ENCODE data around the gene WNT9A.

Gene WNT9A

GRCh38 chr1:227940791-227941241 is 6.9 kb downstream of the WNT9A start:
- H3F3A ChIP-seq (ENCODE audit: insufficient read depth, low read length), result no peaks in the 10 kb centered on the region
- no peaks in the 10 kb centered on the region for H3K79me2 ChIP-seq (ENCODE audit: low read length)
- H3K4me2 ChIP-seq (ENCODE audit: low read depth, low read length), result no peak overlapping the region
- H3K9me3 ChIP-seq (replicated peaks; ENCODE audit: insufficient read depth, low read length), result no peaks in the 10 kb centered on the region
- no peak overlapping the region for H3K27ac ChIP-seq (ENCODE audit: low read length)
- no peaks in the 10 kb centered on the region for H3K9me2 ChIP-seq (replicated peaks; ENCODE audit: insufficient read depth, low read length)
- no peaks in the 10 kb centered on the region for H3K36me3 ChIP-seq (replicated peaks; ENCODE audit: insufficient read depth, low read length)
- H4K20me1 ChIP-seq (ENCODE audit: insufficient read depth, low read length), result no peaks in the 10 kb centered on the region
- no peak overlapping the region for H3K9ac ChIP-seq (ENCODE audit: low read length)
- no peak overlapping the region for H2AFZ ChIP-seq (ENCODE audit: low read length)
- no peak for DNase-seq
- TF ChIP-seq EZH2 (optimal IDR thresholded peaks at IDR 0.05; ENCODE audit: low read depth, low read length) (no peak), EZH2phosphoT487 (IDR thresholded peaks at IDR 0.05; ENCODE audit: low read length) (no peak)
- H3K27me3 ChIP-seq (replicated peaks; ENCODE audit: insufficient read depth, low read length), result peaks cover 21% of the 10 kb centered on the region; the same call in 1 of the 2 replicates
- 0 out of 2 replicates have a peak, but pooled peaks cover 2% of the 10 kb centered on the region for H3K4me1 ChIP-seq (ENCODE audit: low read length)
- H3K4me3 ChIP-seq (ENCODE audit: low read length), result no peak overlapping the region

DNA sequence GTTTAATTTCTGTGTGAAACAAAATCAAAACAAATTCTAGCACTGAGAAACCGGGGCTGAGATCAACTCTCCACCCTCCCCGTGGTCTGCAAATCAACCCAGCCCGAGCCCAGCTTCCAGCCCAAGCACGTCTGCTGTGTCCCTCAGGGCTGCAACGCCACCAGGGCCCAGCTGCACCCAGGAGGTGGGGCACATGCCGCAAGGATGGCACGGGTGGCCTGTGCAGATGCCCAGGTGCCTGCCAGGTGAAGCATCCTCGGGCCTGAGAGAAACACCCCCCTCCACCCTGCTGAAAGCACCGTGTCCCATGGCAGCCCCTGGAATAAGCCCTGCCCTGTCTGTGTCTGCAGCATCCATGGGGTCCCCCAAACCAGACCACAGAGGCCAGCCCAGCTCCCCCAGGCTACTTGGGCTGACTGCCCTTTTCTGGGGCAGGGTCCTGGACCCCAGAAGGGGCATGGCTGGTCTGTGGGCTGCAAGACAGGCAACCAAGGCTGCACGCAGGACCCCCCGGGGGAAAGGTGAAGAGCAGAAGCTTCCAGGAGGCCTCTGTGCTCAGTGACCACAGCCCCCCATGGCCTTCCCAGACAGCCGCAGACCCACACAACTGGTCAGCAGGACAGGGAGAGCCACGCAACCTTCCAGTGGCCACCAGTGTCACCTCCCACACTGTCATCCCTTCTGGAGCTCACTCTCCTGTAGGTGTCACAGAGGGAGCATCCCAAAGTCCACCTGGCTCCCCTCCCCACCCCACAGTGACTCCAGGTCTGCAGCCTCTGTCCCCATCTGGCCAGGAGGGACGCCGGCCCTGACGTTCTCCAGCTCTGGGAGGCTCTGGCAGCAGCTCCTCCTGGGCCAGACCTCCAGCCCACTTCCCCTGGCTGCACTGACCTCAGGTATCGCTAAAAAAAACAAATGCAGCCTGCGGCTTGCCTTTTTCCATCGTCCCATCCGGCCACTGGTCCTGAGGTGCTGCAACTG is 7.7 kb downstream of the WNT9A start:
- Histone ChIP-seq H3K4me1 (ENCODE audit: low read length) (no peaks in the 10 kb centered on the region), H2AFZ (ENCODE audit: low read length) (no peak overlapping the region), H3K9ac (ENCODE audit: low read length) (no peak overlapping the region), H3K4me2 (ENCODE audit: low read depth, low read length) (no peak overlapping the region), H3K79me2 (ENCODE audit: low read length) (no peaks in the 10 kb centered on the region), H3K9me2 (replicated peaks; ENCODE audit: insufficient read depth, low read length) (no peaks in the 10 kb centered on the region), H3K27me3 (replicated peaks; ENCODE audit: insufficient read depth, low read length) (peaks cover 21% of the 10 kb centered on the region; the same call in 1 of the 2 replicates), H3K36me3 (replicated peaks; ENCODE audit: insufficient read depth, low read length) (no peaks in the 10 kb centered on the region), H3K27ac (ENCODE audit: low read length) (no peak overlapping the region), H4K20me1 (ENCODE audit: insufficient read depth, low read length) (no peaks in the 10 kb centered on the region), H3K9me3 (replicated peaks; ENCODE audit: insufficient read depth, low read length) (no peaks in the 10 kb centered on the region), H3F3A (ENCODE audit: insufficient read depth, low read length) (no peaks in the 10 kb centered on the region), H3K4me3 (ENCODE audit: low read length) (no peak overlapping the region)
- no peak for DNase-seq
- no peak for TF ChIP-seq CTCF (IDR thresholded peaks at IDR 0.05; ENCODE audit: low read length)
- no peak for TF ChIP-seq EZH2 (optimal IDR thresholded peaks at IDR 0.05; ENCODE audit: low read depth, low read length)
- TF ChIP-seq EZH2phosphoT487 (IDR thresholded peaks at IDR 0.05; ENCODE audit: low read length), result no peak

DNA sequence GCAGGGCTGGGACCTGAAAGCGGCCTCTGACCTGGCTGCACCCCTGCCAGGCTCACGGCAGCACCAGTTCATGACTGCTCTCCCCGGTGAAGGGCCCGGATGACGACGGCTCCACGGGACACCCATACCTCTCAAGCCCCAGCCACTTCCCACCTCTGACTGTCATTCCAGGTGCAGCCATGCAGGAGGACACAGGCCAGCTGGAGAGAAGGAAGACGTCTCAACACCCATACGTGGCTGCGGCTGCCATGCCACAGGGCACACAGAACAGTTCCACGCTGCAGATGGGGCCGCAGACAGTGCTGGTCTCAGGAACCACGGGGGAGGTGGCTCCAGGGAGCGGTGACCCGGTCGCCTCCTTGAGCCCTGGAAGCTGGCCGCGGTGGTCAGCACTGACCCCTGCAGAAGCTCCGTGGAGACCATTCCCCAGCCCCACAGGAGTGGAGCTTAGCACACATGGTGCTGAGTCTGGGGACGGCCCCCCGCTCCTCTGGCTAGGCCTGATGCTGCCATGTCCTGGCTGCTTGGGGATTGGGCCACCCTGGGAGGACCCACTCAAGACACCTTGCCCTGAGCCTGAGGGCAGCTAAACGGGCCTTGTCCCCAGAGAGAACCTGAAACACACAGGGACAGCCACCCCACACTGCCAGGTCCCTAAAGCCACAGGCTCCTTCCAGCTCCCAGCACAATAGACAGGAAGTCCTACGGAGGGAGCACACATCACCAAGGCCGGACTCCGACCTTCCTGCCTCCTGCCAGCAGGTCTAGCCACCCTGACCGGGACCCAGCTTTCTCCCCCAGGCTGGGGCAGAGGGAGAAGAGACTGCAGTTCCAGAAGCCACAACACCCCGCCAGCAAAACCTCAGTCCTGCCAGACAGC is 8.6 kb downstream of the WNT9A start:
- DNase-seq, result no peak
- H3F3A ChIP-seq (ENCODE audit: insufficient read depth, low read length), result no peaks in the 10 kb centered on the region
- no peaks in the 10 kb centered on the region for H3K9me2 ChIP-seq (replicated peaks; ENCODE audit: insufficient read depth, low read length)
- H4K20me1 ChIP-seq (ENCODE audit: insufficient read depth, low read length), result no peaks in the 10 kb centered on the region
- TF ChIP-seq CTCF (IDR thresholded peaks at IDR 0.05; ENCODE audit: low read length) (no peak), EZH2 (optimal IDR thresholded peaks at IDR 0.05; ENCODE audit: low read depth, low read length) (no peak), EZH2phosphoT487 (IDR thresholded peaks at IDR 0.05; ENCODE audit: low read length) (no peak)
- no peaks in the 10 kb centered on the region for H3K36me3 ChIP-seq (replicated peaks; ENCODE audit: insufficient read depth, low read length)
- H3K9ac ChIP-seq (ENCODE audit: low read length), result no peak overlapping the region
- no peak overlapping the region for H3K4me3 ChIP-seq (ENCODE audit: low read length)
- no peak overlapping the region for H3K27ac ChIP-seq (ENCODE audit: low read length)
- H2AFZ ChIP-seq (ENCODE audit: low read length), result no peak overlapping the region
- no peak overlapping the region for H3K4me2 ChIP-seq (ENCODE audit: low read depth, low read length)
- peaks cover 21% of the 10 kb centered on the region; the same call in 1 of the 2 replicates for H3K27me3 ChIP-seq (replicated peaks; ENCODE audit: insufficient read depth, low read length)
- no peaks in the 10 kb centered on the region for H3K4me1 ChIP-seq (ENCODE audit: low read length)
- no peaks in the 10 kb centered on the region for H3K79me2 ChIP-seq (ENCODE audit: low read length)
- H3K9me3 ChIP-seq (replicated peaks; ENCODE audit: insufficient read depth, low read length), result no peaks in the 10 kb centered on the region
